ENCODE measurements around the gene ORC1. TPM values are rescaled to one million over a fixed set of nuclear protein-coding genes. Genes with fewer than 3 reads are reported as not detected.
"Not testable (repeated sequence)": the region's sequence is repeated elsewhere in the genome, so short reads cannot be mapped to it uniquely, and the experiment has no call there.

Gene ORC1
- polyA plus RNA-seq, 12 donors, result 2.1 to 5.0 (median 3.3) TPM; not detected in 2

- no peak for DNase-seq
Observed at GRCh38 chr1:52393174-52393573, 11.0 kb downstream of the ORC1 start.

- no peak for DNase-seq
Observed at GRCh38 chr1:52386458-52386857, 17.8 kb downstream of the ORC1 start.

- no peak for DNase-seq
Observed at GRCh38 chr1:52385376-52385775, 18.8 kb downstream of the ORC1 start.

- DNase-seq, result not testable (repeated sequence)
Observed at GRCh38 chr1:52369851-52370250, 34.4 kb downstream of the ORC1 start.

GRCh38 chr1:52368383-52369172, 35.6 kb downstream of the ORC1 start:
- DNase-seq, result peak; percentile 16

- DNase-seq, result no peak
Observed at GRCh38 chr1:52367272-52367671, 37.0 kb downstream of the ORC1 start.

- DNase-seq, result no peak
Observed at GRCh38 chr1:52366517-52366827, 37.8 kb downstream of the ORC1 start.

GRCh38 chr1:52365746-52366516, 38.3 kb downstream of the ORC1 start, which contains the start of gene CC2D1B:
Gene CC2D1B (minus strand): TSS chr1:52366205. CDS start chr1:52364620, 1,585 bp downstream.
- DNase-seq, result peak; percentile 95

GRCh38 chr1:52365071-52365745, 39.0 kb downstream of the ORC1 start:
- peak; percentile 11 for DNase-seq

- DNase-seq, result no peak
Observed at GRCh38 chr1:52364235-52364839, 39.9 kb downstream of the ORC1 start.

GRCh38 chr1:52360595-52360968, 43.6 kb downstream of the ORC1 start:
- DNase-seq, result no peak

- DNase-seq, result no peak
Observed at GRCh38 chr1:52359676-52360594, 44.3 kb downstream of the ORC1 start.

GRCh38 chr1:52358851-52359497, 45.2 kb downstream of the ORC1 start:
- DNase-seq, result no peak

GRCh38 chr1:52357397-52357796, 46.8 kb downstream of the ORC1 start:
- DNase-seq, result no peak

GRCh38 chr1:52356818-52357355, 47.3 kb downstream of the ORC1 start:
- no peak for DNase-seq

GRCh38 chr1:52355847-52356505, 48.2 kb downstream of the ORC1 start:
- DNase-seq, result no peak

- DNase-seq, result no peak
Observed at GRCh38 chr1:52355436-52355835, 48.8 kb downstream of the ORC1 start.

GRCh38 chr1:52352690-52353089, 51.5 kb downstream of the ORC1 start:
- no peak for DNase-seq

GRCh38 chr1:52348704-52349300, 55.4 kb downstream of the ORC1 start:
- peak; percentile 13 for DNase-seq
